NCI-H2196 treated with DMSO at 0.1 percent for 48 hours (cell line): ENCODE results near the gene PYGB.

Source experiments
- DNase-seq: peaks from one replicate; lab custom pipeline; 2025; ENCODE audit not compliant: unreplicated experiment; lab: John Stamatoyannopoulos, UW

Gene PYGB

GRCh38 chr20:25269057-25269832 lies 21.4 kb downstream of the PYGB start:
- DNase-seq = no peak

GRCh38 chr20:25269833-25270170 lies 21.9 kb downstream of the PYGB start:
- no peak for DNase-seq

GRCh38 chr20:25270829-25271251 lies 23.0 kb downstream of the PYGB start:
- no peak for DNase-seq

- no peak for DNase-seq
Measured at GRCh38 chr20:25271486-25272222, 23.8 kb downstream of the PYGB start.

GRCh38 chr20:25272223-25273000 lies 24.5 kb downstream of the PYGB start:
- DNase-seq = no peak

- DNase-seq = no peak
Measured at GRCh38 chr20:25273046-25273445, 25.2 kb downstream of the PYGB start.

- no peak for DNase-seq
Measured at GRCh38 chr20:25273541-25274358, 25.9 kb downstream of the PYGB start.

- DNase-seq = no peak
Measured at GRCh38 chr20:25274481-25274880, 26.6 kb downstream of the PYGB start.

GRCh38 chr20:25274891-25275812 lies 27.3 kb downstream of the PYGB start:
- DNase-seq = no peak

GRCh38 chr20:25275813-25276532 lies 28.1 kb downstream of the PYGB start:
- no peak for DNase-seq

- no peak for DNase-seq
Measured at GRCh38 chr20:25276533-25277050, 28.7 kb downstream of the PYGB start.

- no peak for DNase-seq
Measured at GRCh38 chr20:25277051-25277801, 29.3 kb downstream of the PYGB start.

GRCh38 chr20:25277941-25278521 lies 30.1 kb downstream of the PYGB start:
- DNase-seq = no peak

- no peak for DNase-seq
Measured at GRCh38 chr20:25278636-25279361, 30.9 kb downstream of the PYGB start.

GRCh38 chr20:25279403-25279802 lies 31.5 kb downstream of the PYGB start:
- DNase-seq = no peak

GRCh38 chr20:25280051-25280573 lies 32.2 kb downstream of the PYGB start:
- peak; percentile 85 for DNase-seq
